ENCODE measurements around the gene ATP7B. TPM values are rescaled to one million over a fixed set of nuclear protein-coding genes. Genes with fewer than 3 reads are reported as not detected.

The ATP7B gene
- polyA plus RNA-seq, 3 donors: 17.7 to 19.0 (median 18.3) TPM

Other genes starting within 250 kb of the ATP7B start
- gene DHRS12, start 207.3 kb downstream of the ATP7B start, polyA plus RNA-seq (ENCODE audit: insufficient read length in 3 of 3): 10 to 100 TPM; 16.9 to 25.4 (median 19.7) TPM
- under 1 TPM; 0.34 to 0.54 (median 0.38) TPM for gene TMEM272, start 166.3 kb downstream of the ATP7B start, polyA plus RNA-seq (ENCODE audit: insufficient read length in 3 of 3)
- not detected for gene CCDC70, start 149.5 kb downstream of the ATP7B start, polyA plus RNA-seq (ENCODE audit: insufficient read length in 3 of 3)
- 10 to 100 TPM; 28.8 to 36.8 (median 32.6) TPM for gene ALG11, start 948 bp upstream of the ATP7B start, polyA plus RNA-seq (ENCODE audit: insufficient read length in 3 of 3)
- 10 to 100 TPM; 32.1 to 37.4 (median 36.6) TPM for gene UTP14C, start 13.2 kb upstream of the ATP7B start, polyA plus RNA-seq (ENCODE audit: insufficient read length in 3 of 3)
- 1 to 10 TPM; 3.0 to 6.4 (median 4.3) TPM for gene NEK5, start 117.6 kb upstream of the ATP7B start, polyA plus RNA-seq (ENCODE audit: insufficient read length in 3 of 3)
- 10 to 100 TPM; 29.1 to 40.3 (median 37.3) TPM for gene NEK3, start 148.1 kb upstream of the ATP7B start, polyA plus RNA-seq (ENCODE audit: insufficient read length in 3 of 3)

Measured in renal cortex interstitium (tissue), 3 donors.